ENCODE data around the gene RBM47.

The RBM47 gene

GRCh38 chr4:40622913-40623312, 6.8 kb downstream of the RBM47 start:
- no peak for DNase-seq

- peak; percentile 99 for DNase-seq
These were observed 7.8 kb downstream of the RBM47 start for GRCh38 chr4:40621592-40622512.

- no peak for DNase-seq
These were observed 8.5 kb downstream of the RBM47 start for GRCh38 chr4:40621229-40621591.

- no peak for DNase-seq
These were observed 10.1 kb downstream of the RBM47 start for GRCh38 chr4:40619600-40619999.

- DNase-seq, result no peak
These were observed 11.8 kb downstream of the RBM47 start for GRCh38 chr4:40617872-40618271.

- no peak for DNase-seq
These were observed 15.6 kb downstream of the RBM47 start for GRCh38 chr4:40614031-40614430.

GRCh38 chr4:40613456-40613855, 16.2 kb downstream of the RBM47 start:
- peak; percentile 80 for DNase-seq

GRCh38 chr4:40612831-40613230, 16.8 kb downstream of the RBM47 start:
- DNase-seq, result no peak

- DNase-seq, result no peak
These were observed 17.4 kb downstream of the RBM47 start for GRCh38 chr4:40612283-40612682.

- peak; percentile 84 for DNase-seq
These were observed 21.0 kb downstream of the RBM47 start for GRCh38 chr4:40608628-40609027.

GRCh38 chr4:40607221-40607620, 22.4 kb downstream of the RBM47 start:
- peak; percentile 54 for DNase-seq

- DNase-seq, result no peak
These were observed 23.4 kb downstream of the RBM47 start for GRCh38 chr4:40606239-40606767.

- no peak for DNase-seq
These were observed 26.4 kb downstream of the RBM47 start for GRCh38 chr4:40603281-40603680.

- no peak for DNase-seq
These were observed 28.0 kb downstream of the RBM47 start for GRCh38 chr4:40601641-40602040.

GRCh38 chr4:40600850-40601249, 28.8 kb downstream of the RBM47 start:
- DNase-seq, result no peak

GRCh38 chr4:40599431-40599830, 30.2 kb downstream of the RBM47 start:
- DNase-seq, result no peak

- DNase-seq, result peak; percentile 13
These were observed 33.1 kb downstream of the RBM47 start for GRCh38 chr4:40596522-40596921.

GRCh38 chr4:40595981-40596380, 33.7 kb downstream of the RBM47 start:
- DNase-seq, result no peak

GRCh38 chr4:40594261-40595178, 35.1 kb downstream of the RBM47 start:
- peak; percentile 89 for DNase-seq

- no peak for DNase-seq
These were observed 37.6 kb downstream of the RBM47 start for GRCh38 chr4:40592034-40592433.

GRCh38 chr4:40587826-40588225, 41.8 kb downstream of the RBM47 start:
- DNase-seq, result peak; percentile 59

- DNase-seq, result no peak
These were observed 42.3 kb downstream of the RBM47 start for GRCh38 chr4:40587351-40587750.

GRCh38 chr4:40586729-40587128, 42.9 kb downstream of the RBM47 start:
- DNase-seq, result no peak

- peak; percentile 25 for DNase-seq
These were observed 43.6 kb downstream of the RBM47 start for GRCh38 chr4:40586034-40586433.
